SIG-M5 treated with dmso at 0.1 percent for 504 hours (cell line): ENCODE results near the gene C1orf74.

Experiments
- DNase-seq: peaks from one replicate; lab custom pipeline; 2025; ENCODE audit not compliant: unreplicated experiment; lab: John Stamatoyannopoulos, UW

C1orf74 gene

GRCh38 chr1:209772126-209772525 is 12.2 kb downstream of the C1orf74 start:
- DNase-seq, result no peak

GRCh38 chr1:209770636-209771415 is 13.5 kb downstream of the C1orf74 start:
- no peak for DNase-seq

GRCh38 chr1:209769971-209770370 is 14.4 kb downstream of the C1orf74 start:
- peak; percentile 70 for DNase-seq

- DNase-seq, result peak; percentile 96
Measured at GRCh38 chr1:209769171-209769904, 15.0 kb downstream of the C1orf74 start.

- peak; percentile 96 for DNase-seq
Measured at GRCh38 chr1:209768354-209768774, 16.0 kb downstream of the C1orf74 start.

- DNase-seq, result peak; percentile 88
Measured at GRCh38 chr1:209767706-209768105, 16.7 kb downstream of the C1orf74 start.

GRCh38 chr1:209767096-209767495 is 17.3 kb downstream of the C1orf74 start:
- no peak for DNase-seq

- peak; percentile 36 for DNase-seq
Measured at GRCh38 chr1:209766051-209766450, 18.3 kb downstream of the C1orf74 start.

- DNase-seq, result no peak
Measured at GRCh38 chr1:209761011-209761635, 23.2 kb downstream of the C1orf74 start.

- no peak for DNase-seq
Measured at GRCh38 chr1:209759829-209760359, 24.5 kb downstream of the C1orf74 start.

GRCh38 chr1:209758400-209758799 is 26.0 kb downstream of the C1orf74 start:
- DNase-seq, result no peak

- peak; percentile 80 for DNase-seq
Measured at GRCh38 chr1:209756615-209757445, 27.5 kb downstream of the C1orf74 start.

GRCh38 chr1:209755926-209756614 is 28.3 kb downstream of the C1orf74 start, which contains the start of gene TRAF3IP3:
Gene TRAF3IP3 (plus strand): TSS chr1:209756053. CDS start chr1:209760040, 3,987 bp downstream.
- DNase-seq, result peak; percentile 99

GRCh38 chr1:209755256-209755655 is 29.1 kb downstream of the C1orf74 start:
- no peak for DNase-seq

- no peak for DNase-seq
Measured at GRCh38 chr1:209752890-209753289, 31.5 kb downstream of the C1orf74 start.

GRCh38 chr1:209751627-209752231 is 32.6 kb downstream of the C1orf74 start:
- no peak for DNase-seq

GRCh38 chr1:209749670-209750323 is 34.6 kb downstream of the C1orf74 start:
- DNase-seq, result no peak

- DNase-seq, result no peak
Measured at GRCh38 chr1:209749205-209749604, 35.2 kb downstream of the C1orf74 start.

GRCh38 chr1:209748620-209749019 is 35.7 kb downstream of the C1orf74 start:
- DNase-seq, result no peak
